Motor neuron (in vitro differentiated cells): Measurements from ENCODE around the gene TAMM41. TPM values are rescaled to one million over a fixed set of nuclear protein-coding genes. Genes with fewer than 3 reads are reported as not detected.
A peak's percentile ranks its signal among the peaks of the same experiment; 100 is the strongest.

Experiments used
- ATAC-seq, 8 experiments: fragments of 200-7000 bp; cut with Tn5 transposase; replicated peaks in 6 of 8; 2 replicates each; pipeline ENCODE4 v1.8.0; 2021; ENCODE audit warnings: mild to moderate bottlenecking in 8 of 8, moderate library complexity in 8 of 8
- H3K27ac ChIP-seq, 2 donors: fragments of 250-450 bp; sonication (Bioruptor Pico); 2 replicates each; pipeline ENCODE4 v1.9.0; 2021; ENCODE audit warnings: antibody characterized with exemption in 2 of 2, mild to moderate bottlenecking in 2 of 2, moderate library complexity in 1 of 2
- H3K4me1 ChIP-seq, 2 donors: fragments of 250-450 bp; sonication (Bioruptor Pico); replicated peaks in 1 of 2; 2 replicates each; pipeline ENCODE4 v1.6.1; 2021; ENCODE audit warnings: antibody characterized with exemption in 2 of 2, mild to moderate bottlenecking in 2 of 2, moderate library complexity in 1 of 2
- H3K4me3 ChIP-seq, 5 donors: fragments of 250-450 bp; sonication (Bioruptor Pico); 2 replicates each; pipeline ENCODE4 v1.9.0; 2021; ENCODE audit warnings: antibody characterized with exemption in 5 of 5, mild to moderate bottlenecking in 5 of 5, moderate library complexity in 4 of 5
- WGBS, 10 experiments: fragments of 450-650 bp; shearing (Covaris generic); methylation state at CpG; one replicate each; pipeline ENCODE4 v1.0.0; 2022; 5-methylcytosine and 5-hydroxymethylcytosine counted together
- in situ Hi-C, 9 experiments: fragments of 400-800 bp; cut with MboI; loops; one replicate each; pipeline ENCODE4 v1.15.0; 2021; ENCODE audit warnings: low sequenced_read_pairs in 9 of 9, low pct_unique_long_range_greater_than_20kb in 2 of 9; ENCODE audit not compliant: unreplicated experiment in 9 of 9
- total RNA-seq, 8 experiments: library from RNA; unstranded; fragments of 300-600 nt; gene quantifications; 2 replicates each; pipeline versions ENCODE4 v1.2.3 to v1.2.4, GENCODE V29; 2022

The TAMM41 gene
- total RNA-seq, 8 experiments from 2014 or later, result 8.8 to 35.0 (median 12.1) TPM

- Histone ChIP-seq H3K4me1 (peaks cover 0 to 4% of the 10 kb centered on the region in 2 donors), H3K27ac (no peak overlapping the region), H3K4me3 (no peak overlapping the region)
- ATAC-seq, result peak in 1 of 8 experiments; percentile 13
- in situ Hi-C loops, result loop anchor here in 2 of 9 experiments (10.0 to 25.0 kb wide), 2 partner anchors 448 to 460 kb away; no protein-coding TSS in a partner anchor
Observed at GRCh38 chr3:11835028-11835639, 11.6 kb downstream of the TAMM41 start.

- in situ Hi-C loops, result loop anchor here in 2 of 9 experiments (10.0 to 25.0 kb wide), 2 partner anchors 446 to 458 kb away; no protein-coding TSS in a partner anchor
- Histone ChIP-seq H3K27ac (no peak overlapping the region), H3K4me3 (no peak overlapping the region), H3K4me1 (peaks cover 0 to 4% of the 10 kb centered on the region in 2 donors)
- 34 to 100% (median 57%) methylated on average over 1 to 9 of the region's 9 CpGs for WGBS, 10 experiments
- ATAC-seq, result peak in 6 of 8 experiments; percentile 39 to 88 (median 68)
Observed at GRCh38 chr3:11832981-11833905, 13.4 kb downstream of the TAMM41 start.

GRCh38 chr3:11829416-11829815 is 17.3 kb downstream of the TAMM41 start:
- Histone ChIP-seq H3K4me1 (peaks cover 0 to 4% of the 10 kb centered on the region in 2 donors), H3K4me3 (no peak overlapping the region), H3K27ac (no peak overlapping the region)
- 59 to 100% (median 92%) methylated on average over 2 to 7 of the region's 7 CpGs; no CpG with 5 or more reads in 1 of the 10 experiments for WGBS, 10 experiments
- in situ Hi-C loops, result loop anchor here in 1 of 9 experiments (25.0 kb wide), 1 partner anchor 442 kb away; no protein-coding TSS in a partner anchor
- no peak for ATAC-seq

DNA sequence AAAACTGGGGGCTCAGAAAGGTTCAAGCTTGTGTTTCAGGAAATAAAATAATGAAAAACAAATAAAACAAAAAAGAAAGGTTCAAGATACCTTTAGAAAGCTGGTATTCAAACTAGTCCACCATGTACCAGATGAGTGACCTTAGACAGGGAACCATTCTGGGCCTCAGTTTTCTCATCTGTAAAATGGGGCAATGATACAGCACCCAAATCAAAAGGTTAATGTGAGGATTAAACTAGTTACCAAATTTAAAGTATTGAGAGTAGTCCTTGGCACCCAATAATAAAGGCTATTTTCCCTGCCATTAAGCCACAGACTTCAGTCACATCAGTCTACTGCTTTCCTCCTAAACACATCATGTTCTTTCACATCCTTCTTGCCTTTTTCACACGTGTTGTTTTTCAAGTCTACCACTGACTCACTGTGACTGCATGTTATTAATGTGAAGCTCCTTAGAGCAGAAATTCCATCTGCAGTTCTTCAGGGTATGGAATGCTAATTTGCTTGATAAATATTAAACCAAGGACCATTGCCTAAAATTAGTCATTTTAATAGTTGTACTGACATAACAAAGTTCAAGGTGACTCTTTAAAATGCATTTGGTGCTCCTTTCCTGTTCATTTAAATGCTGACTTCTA is 19.9 kb downstream of the TAMM41 start:
- H3K4me1 ChIP-seq, result no peaks in the 10 kb centered on the region
- 13 to 100% (median 100%) methylated on average over 1 of the region's 1 CpG; no CpG with 5 or more reads in 5 of the 10 experiments for WGBS, 10 experiments
- no peak for ATAC-seq
- H3K4me3 ChIP-seq, result no peak overlapping the region
- H3K27ac ChIP-seq, result no peak overlapping the region
- in situ Hi-C loops, result loop anchor here in 1 of 9 experiments (25.0 kb wide), 1 partner anchor 439 kb away; no protein-coding TSS in a partner anchor

DNA sequence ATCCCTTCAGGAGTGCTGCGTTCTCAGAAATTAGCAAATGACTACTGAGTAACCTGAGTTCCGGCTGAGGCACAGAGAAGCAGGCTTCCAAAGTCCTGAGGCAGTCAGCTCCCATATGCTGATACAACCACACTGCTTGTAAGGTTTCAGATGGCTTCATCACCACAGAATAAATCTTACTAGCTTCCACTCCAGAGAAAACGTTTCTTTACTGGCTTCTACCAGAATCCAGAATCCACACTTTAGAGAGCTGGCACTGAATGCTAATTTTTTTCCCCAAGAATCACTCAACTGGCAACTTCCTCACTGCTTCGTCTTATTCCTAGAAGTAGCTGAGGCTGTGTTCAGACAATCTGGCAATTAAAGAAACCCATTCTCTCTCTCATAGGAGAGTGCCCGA is 21.4 kb downstream of the TAMM41 start:
- in situ Hi-C loops, result loop anchor here in 1 of 9 experiments (25.0 kb wide), 1 partner anchor 438 kb away; no protein-coding TSS in a partner anchor
- no peak for ATAC-seq

GRCh38 chr3:11820531-11821041 is 26.1 kb downstream of the TAMM41 start:
- ATAC-seq, result peak; percentile 48 to 95 (median 70)
- in situ Hi-C loops, result loop anchor here in 4 of 9 experiments (25.0 kb wide), 2 partner anchors 158 to 433 kb away; no protein-coding TSS in a partner anchor
- Histone ChIP-seq H3K4me3 (no peak overlapping the region), H3K4me1 (peaks cover 15 to 24% of the 10 kb centered on the region in 2 donors), H3K27ac (no peak overlapping the region)
- WGBS, 10 experiments, result 0 to 83% (median 53%) methylated on average over 1 to 3 of the region's 3 CpGs; no CpG with 5 or more reads in 3 of the 10 experiments

More for the DNA sequence above, 21.4 kb downstream of the TAMM41 start:
- Histone ChIP-seq H3K27ac (no peak overlapping the region), H3K4me3 (no peak overlapping the region), H3K4me1 (peaks cover 8 to 12% of the 10 kb centered on the region in 2 donors)
- WGBS, 10 experiments, result 10 to 100% (median 92%) methylated on average over 2 to 4 of the region's 5 CpGs; no CpG with 5 or more reads in 1 of the 10 experiments

- in situ Hi-C loops, result loop anchor here in 4 of 9 experiments (25.0 kb wide), 2 partner anchors 157 to 432 kb away; no protein-coding TSS in a partner anchor
- no peak overlapping the region for H3K4me3 ChIP-seq
- peaks cover 15 to 24% of the 10 kb centered on the region in 2 donors for H3K4me1 ChIP-seq
- peak overlapping the region in 1 of 2 donors; percentile 25 for H3K27ac ChIP-seq
- WGBS, 10 experiments, result 73 to 100% (median 92%) methylated on average over 1 to 4 of the region's 4 CpGs; no CpG with 5 or more reads in 2 of the 10 experiments
- ATAC-seq, result no peak
Observed at GRCh38 chr3:11819146-11819689, 27.5 kb downstream of the TAMM41 start.

- Histone ChIP-seq H3K4me3 (no peak overlapping the region), H3K27ac (peak overlapping the region; percentile 60 to 71), H3K4me1 (peaks cover 15 to 24% of the 10 kb centered on the region in 2 donors)
- in situ Hi-C loops, result loop anchor here in 4 of 9 experiments (25.0 kb wide), 2 partner anchors 156 to 431 kb away; no protein-coding TSS in a partner anchor
- WGBS, 10 experiments, result 0 to 100% (median 48%) methylated on average over 1 to 5 of the region's 5 CpGs
- ATAC-seq, result peak in 5 of 8 experiments; percentile 84 to 95 (median 88)
Observed at GRCh38 chr3:11818033-11818432, 28.7 kb downstream of the TAMM41 start.

DNA sequence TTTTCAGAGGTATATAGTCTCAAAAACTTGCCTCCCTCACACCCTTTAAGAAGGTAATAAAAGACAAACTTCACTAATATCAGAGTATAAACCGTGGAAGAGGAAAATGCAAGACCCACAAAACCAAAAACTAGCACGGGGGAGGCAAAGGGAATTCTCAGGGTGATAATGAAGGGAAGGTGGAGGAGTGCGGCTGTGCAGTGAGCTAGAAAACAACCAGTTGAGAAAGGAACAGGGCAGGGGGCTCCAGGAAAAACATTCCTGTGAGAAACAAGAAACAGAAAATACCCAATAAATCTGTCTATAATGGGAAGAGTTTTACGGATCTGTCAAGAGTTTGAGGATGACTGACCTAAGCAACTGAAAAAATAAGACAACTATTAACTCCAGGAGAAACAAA is 31.6 kb downstream of the TAMM41 start:
- WGBS, 10 experiments, result 45 to 100% (median 88%) methylated on average over 1 to 4 of the region's 4 CpGs
- Histone ChIP-seq H3K4me1 (peaks cover 3 to 14% of the 10 kb centered on the region in 2 donors), H3K4me3 (no peak overlapping the region), H3K27ac (no peak overlapping the region)
- ATAC-seq, result no peak
- in situ Hi-C loops, result loop anchor here in 4 of 9 experiments (25.0 kb wide), 2 partner anchors 153 to 428 kb away; no protein-coding TSS in a partner anchor

DNA sequence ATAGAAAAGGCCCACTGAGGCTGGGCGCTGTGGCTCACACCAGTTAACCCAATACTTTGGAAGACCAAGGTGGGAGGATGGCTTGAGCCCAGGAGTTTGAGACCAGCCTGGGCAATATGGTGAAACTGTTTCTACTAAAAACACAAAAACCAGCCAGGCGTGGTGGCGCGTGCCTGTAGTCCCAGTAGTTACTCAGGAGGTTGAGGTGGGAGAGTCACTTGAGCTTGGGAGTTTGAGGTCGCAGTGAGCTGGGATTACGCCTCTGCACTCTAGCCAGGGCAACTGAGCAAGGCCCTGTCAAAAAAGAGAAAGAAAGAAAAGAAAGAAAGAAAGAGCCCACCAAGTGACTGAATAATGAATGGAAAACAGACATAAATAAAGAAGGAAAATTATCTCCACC is 32.0 kb downstream of the TAMM41 start:
- WGBS, 10 experiments, result 80 to 100% (median 95%) methylated on average over 1 to 6 of the region's 6 CpGs
- Histone ChIP-seq H3K27ac (no peak overlapping the region), H3K4me1 (peaks cover 3 to 14% of the 10 kb centered on the region in 2 donors), H3K4me3 (no peak overlapping the region)
- in situ Hi-C loops, result loop anchor here in 4 of 9 experiments (25.0 kb wide), 2 partner anchors 152 to 427 kb away; no protein-coding TSS in a partner anchor
- no peak for ATAC-seq

DNA sequence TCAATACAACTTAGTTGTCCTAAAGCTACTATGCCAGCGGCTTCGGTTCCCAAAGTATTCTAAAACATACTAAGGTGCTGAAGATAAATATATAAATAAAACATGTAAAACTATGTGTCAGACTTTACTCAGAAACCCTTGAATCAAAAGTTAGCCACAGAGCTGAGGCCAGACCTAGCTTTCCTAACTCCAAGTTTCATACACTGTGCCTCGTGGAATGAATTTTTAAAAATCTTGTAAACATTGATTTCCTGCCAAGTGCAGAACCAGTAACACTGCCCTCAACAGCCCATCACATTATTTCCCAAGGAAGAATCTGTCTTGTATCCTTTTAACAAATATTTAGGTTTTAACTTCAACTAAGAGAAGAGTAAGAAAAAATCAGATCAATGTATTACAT is 36.4 kb downstream of the TAMM41 start:
- no peaks in the 10 kb centered on the region for H3K4me1 ChIP-seq
- H3K27ac ChIP-seq, result no peak overlapping the region
- no peak overlapping the region for H3K4me3 ChIP-seq
- 77 to 100% (median 100%) methylated on average over 1 to 3 of the region's 3 CpGs; no CpG with 5 or more reads in 3 of the 10 experiments for WGBS, 10 experiments
- peak in 1 of 8 experiments; percentile 24 for ATAC-seq
- in situ Hi-C loops, result loop anchor here in 4 of 9 experiments (25.0 kb wide), 2 partner anchors 148 to 423 kb away; no protein-coding TSS in a partner anchor
